Measurements from ENCODE around the gene GPN2. TPM values are rescaled to one million over a fixed set of nuclear protein-coding genes. Genes with fewer than 3 reads are reported as not detected.

Gene GPN2
- total RNA-seq, 1 donor from 2014 or later = 7.5 TPM

GRCh38 chr1:26858891-26859640 lies 31.0 kb downstream of the GPN2 start:
- Histone ChIP-seq H3K4me1 (peaks cover 0 to 4% of the 10 kb centered on the region in 2 donors), H3K36me3 (peaks cover 7 to 39% of the 10 kb centered on the region in 2 donors), H3K27me3 (no peaks in the 10 kb centered on the region), H3K9me3 (no peaks in the 10 kb centered on the region), H3K4me3 (no peak overlapping the region), H3K27ac (no peak overlapping the region)
- no peak for DNase-seq (ENCODE audit: low spot score in 2 of 2)
- no peak for TF ChIP-seq CTCF (IDR thresholded peaks at IDR 0.05)
- intact Hi-C loops (cut with DNase I) = no loop called here

GRCh38 chr1:26858160-26858559 lies 31.9 kb downstream of the GPN2 start:
- intact Hi-C loops (cut with DNase I) = no loop called here
- Histone ChIP-seq H3K4me3 (no peak overlapping the region), H3K4me1 (peaks cover 0 to 3% of the 10 kb centered on the region in 2 donors), H3K36me3 (peaks cover 16 to 46% of the 10 kb centered on the region in 2 donors), H3K9me3 (no peaks in the 10 kb centered on the region), H3K27ac (no peak overlapping the region), H3K27me3 (no peaks in the 10 kb centered on the region)
- DNase-seq (ENCODE audit: low spot score in 2 of 2) = no peak
- TF ChIP-seq CTCF (IDR thresholded peaks at IDR 0.05) = no peak

GRCh38 chr1:26857473-26858060 lies 32.5 kb downstream of the GPN2 start:
- H3K27ac ChIP-seq = no peak overlapping the region
- H3K4me3 ChIP-seq = no peak overlapping the region
- H3K27me3 ChIP-seq = no peaks in the 10 kb centered on the region
- H3K9me3 ChIP-seq = no peaks in the 10 kb centered on the region
- H3K4me1 ChIP-seq = peaks cover 0 to 3% of the 10 kb centered on the region in 2 donors
- intact Hi-C loops (cut with DNase I) = no loop called here
- H3K36me3 ChIP-seq = peaks cover 20 to 48% of the 10 kb centered on the region in 2 donors
- no peak for DNase-seq (ENCODE audit: low spot score in 2 of 2)
- no peak for TF ChIP-seq CTCF (IDR thresholded peaks at IDR 0.05)

GRCh38 chr1:26856604-26857469 lies 33.2 kb downstream of the GPN2 start:
- Histone ChIP-seq H3K27me3 (no peaks in the 10 kb centered on the region), H3K4me3 (no peak overlapping the region), H3K9me3 (no peaks in the 10 kb centered on the region), H3K36me3 (peaks cover 28 to 55% of the 10 kb centered on the region in 2 donors), H3K27ac (no peak overlapping the region), H3K4me1 (peaks cover 0 to 3% of the 10 kb centered on the region in 2 donors)
- intact Hi-C loops (cut with DNase I) = no loop called here
- TF ChIP-seq CTCF (IDR thresholded peaks at IDR 0.05) = no peak
- no peak for DNase-seq (ENCODE audit: low spot score in 2 of 2)

GRCh38 chr1:26856181-26856580 lies 33.9 kb downstream of the GPN2 start:
- Histone ChIP-seq H3K27me3 (no peaks in the 10 kb centered on the region), H3K9me3 (no peaks in the 10 kb centered on the region), H3K4me3 (no peak overlapping the region), H3K27ac (no peak overlapping the region), H3K36me3 (peaks cover 34 to 62% of the 10 kb centered on the region in 2 donors), H3K4me1 (peaks cover 0 to 3% of the 10 kb centered on the region in 2 donors)
- no peak for DNase-seq (ENCODE audit: low spot score in 2 of 2)
- intact Hi-C loops (cut with DNase I) = no loop called here
- no peak for TF ChIP-seq CTCF (IDR thresholded peaks at IDR 0.05)

Data from ascending aorta (tissue), 2 donors.